ENCODE results near the gene PXDC1.

The PXDC1 gene

GRCh38 chr6:3788408-3789017 is 37.0 kb upstream of the PXDC1 start:
- no peak for DNase-seq (ENCODE audit: low read depth)

GRCh38 chr6:3786141-3786540 is 34.6 kb upstream of the PXDC1 start:
- TF ChIP-seq CTCF (conservative IDR thresholded peaks at IDR 0.05; ENCODE audit: low read depth, low read length): no peak
- no peak for DNase-seq (ENCODE audit: low read depth)

More at GRCh38 chr6:3788408-3789017, 37.0 kb upstream of the PXDC1 start:
- H3K4me3 ChIP-seq (ENCODE audit: low read length): no peak overlapping the region
- TF ChIP-seq CTCF (conservative IDR thresholded peaks at IDR 0.05; ENCODE audit: low read depth, low read length): no peak

GRCh38 chr6:3785745-3786098 is 34.2 kb upstream of the PXDC1 start:
- no peak for DNase-seq (ENCODE audit: low read depth)
- H3K4me3 ChIP-seq (ENCODE audit: low read length): no peak overlapping the region
- no peak for TF ChIP-seq CTCF (conservative IDR thresholded peaks at IDR 0.05; ENCODE audit: low read depth, low read length)

More at GRCh38 chr6:3786141-3786540, 34.6 kb upstream of the PXDC1 start:
- no peak overlapping the region for H3K4me3 ChIP-seq (ENCODE audit: low read length)

- no peak overlapping the region for H3K4me3 ChIP-seq (ENCODE audit: low read length)
- DNase-seq (ENCODE audit: low read depth): no peak
- no peak for TF ChIP-seq CTCF (conservative IDR thresholded peaks at IDR 0.05; ENCODE audit: low read depth, low read length)
These were observed 33.6 kb upstream of the PXDC1 start for GRCh38 chr6:3784885-3785744.

- no peak overlapping the region for H3K4me3 ChIP-seq (ENCODE audit: low read length)
- DNase-seq (ENCODE audit: low read depth): no peak
- no peak for TF ChIP-seq CTCF (conservative IDR thresholded peaks at IDR 0.05; ENCODE audit: low read depth, low read length)
These were observed 32.9 kb upstream of the PXDC1 start for GRCh38 chr6:3784423-3784822.

- TF ChIP-seq CTCF (conservative IDR thresholded peaks at IDR 0.05; ENCODE audit: low read depth, low read length): no peak
- no peak overlapping the region for H3K4me3 ChIP-seq (ENCODE audit: low read length)
- no peak for DNase-seq (ENCODE audit: low read depth)
These were observed 31.6 kb upstream of the PXDC1 start for GRCh38 chr6:3782876-3783832.
